ENCODE data around the gene CSTF3. TPM values are rescaled to one million over a fixed set of nuclear protein-coding genes. Genes with fewer than 3 reads are reported as not detected.

Gene CSTF3
- total and polyA plus RNA-seq, 2 of the 4 experiments (the other 2 are of a cell fraction), result 14.5 to 23.4 TPM

- Histone ChIP-seq H4K20me1 (ENCODE audit: insufficient read depth, low read length) (no peaks in the 10 kb centered on the region), H4K8ac (ENCODE audit: low read depth in 2 of 2, low read length in 2 of 2) (no peak overlapping the region), H3K14ac (replicated peaks; ENCODE audit: low read depth, low read length) (no peak overlapping the region), H4K91ac (ENCODE audit: insufficient read depth, low read depth, low read length) (no peak overlapping the region), H3K9me1 (ENCODE audit: insufficient read depth, low read length) (peaks cover 6% of the 10 kb centered on the region; the same call in 1 of the 2 replicates), H2AK9ac (replicated peaks; ENCODE audit: low read depth, low read length, poor library complexity) (no peak overlapping the region), H2AK5ac (ENCODE audit: low read depth, low read length) (no peak overlapping the region), H3K27ac (ENCODE audit: insufficient read depth, low read length) (no peak overlapping the region), H2BK20ac (ENCODE audit: low read depth, low read length) (no peak overlapping the region), H3K4me1 (ENCODE audit: control insufficient read depth, insufficient read depth, low read length) (no peaks in the 10 kb centered on the region), H3K23ac (ENCODE audit: low read depth, low read length) (no peak overlapping the region), H3K56ac (ENCODE audit: extremely low read depth, insufficient read depth, low read length) (no peak overlapping the region), H3K4me2 (ENCODE audit: low read depth, low read length) (no peak overlapping the region), H3K36me3 (ENCODE audit: control insufficient read depth, insufficient read depth, low read length) (peaks cover 5% of the 10 kb centered on the region), H3K4ac (ENCODE audit: low read depth, low read length) (no peak overlapping the region), H2AFZ (replicated peaks; ENCODE audit: low read length, poor library complexity) (no peak overlapping the region), H4K5ac (ENCODE audit: low read depth, low read length) (no peak overlapping the region), H3K27me3 (ENCODE audit: control insufficient read depth, insufficient read depth, low read length) (no peaks in the 10 kb centered on the region), H3K9me3 (ENCODE audit: control insufficient read depth, insufficient read depth, low read length) (no peaks in the 10 kb centered on the region), H2BK15ac (ENCODE audit: low read depth, low read length) (no peak overlapping the region), H3K9ac (ENCODE audit: low read depth, low read length) (no peak overlapping the region), H3K4me3 (ENCODE audit: insufficient read depth, low read depth, low read length) (no peak overlapping the region), H2BK5ac (ENCODE audit: low read depth, low read length, poor library complexity, severe bottlenecking) (no peak overlapping the region), H3K79me1 (ENCODE audit: low read depth in 1 of 2, low read length in 2 of 2) (peaks cover 0 to 15% of the 10 kb centered on the region in 2 experiments; a peak in 2 of 4 replicates), H3K18ac (ENCODE audit: low read depth, low read length) (no peak overlapping the region), H2BK120ac (ENCODE audit: low read depth, low read length) (no peak overlapping the region)
- WGBS, 2 experiments (ENCODE audit: extremely low coverage in 2 of 2, insufficient read length in 1 of 2), result no CpG with 5 or more reads among the region's 2 CpGs
- ChIA-PET CTCF (interaction anchor here (0.6 kb wide), 1 partner anchor 106 kb away, joined by 3 read pairs; no protein-coding TSS in a partner anchor), POLR2A (ENCODE audit: unreplicated experiment) (no interaction called here)
- TF ChIP-seq RAD21 (IDR thresholded peaks at IDR 0.05; ENCODE audit: low read length) (no peak), MAZ (IDR thresholded peaks at IDR 0.05; ENCODE audit: borderline replicate concordance, low read depth, low read length) (no peak), BHLHE40 (IDR thresholded peaks at IDR 0.05; ENCODE audit: low read depth, low read length) (no peak), RFX5 (IDR thresholded peaks at IDR 0.05; ENCODE audit: low read depth, low read length) (no peak), CEBPB (IDR thresholded peaks at IDR 0.05; ENCODE audit: low read depth, low read length) (no peak), FOS (IDR thresholded peaks at IDR 0.05; ENCODE audit: low read depth, low read length) (no peak), USF2 (IDR thresholded peaks at IDR 0.05; ENCODE audit: low read depth, low read length) (no peak), MAFK (IDR thresholded peaks at IDR 0.05; ENCODE audit: low read depth, low read length) (no peak), RCOR1 (IDR thresholded peaks at IDR 0.05; ENCODE audit: insufficient replicate concordance, low read length) (no peak), SMC3 (IDR thresholded peaks at IDR 0.05; ENCODE audit: low read depth, low read length) (no peak), POLR2A (IDR thresholded peaks at IDR 0.05; ENCODE audit: low read depth, low read length) (no peak), ELK1 (IDR thresholded peaks at IDR 0.05; ENCODE audit: borderline replicate concordance, low read depth, low read length) (no peak), CHD1 (IDR thresholded peaks at IDR 0.05; ENCODE audit: low read depth, low read length) (no peak), CTCF (conservative IDR thresholded peaks at IDR 0.05; ENCODE audit: low read depth, low read length) (no peak), MXI1 (IDR thresholded peaks at IDR 0.05; ENCODE audit: borderline replicate concordance, low read depth, low read length) (no peak), NFE2L2 (IDR thresholded peaks at IDR 0.05; ENCODE audit: low read depth, low read length) (no peak)
- ATAC-seq (ENCODE audit: low read depth), result no peak
- in situ Hi-C loops (cut with MboI; ENCODE audit: low sequenced_read_pairs) (loop anchor here (25.0 kb wide), 2 partner anchors 215 to 465 kb away; partner anchors contain the start of genes EIF3M and PRRG4), intact Hi-C loops (cut with micrococcal nuclease) (loop anchor here (5.0 kb wide), 1 partner anchor 155 kb away; no protein-coding TSS in a partner anchor), dilution Hi-C loops (cut with HindIII; ENCODE audit: low sequenced_read_pairs, unreplicated experiment) (no loop called here)
- DNase-seq, result no peak
- no TSS peak for BruUV-seq (replicated peaks)
These were observed 109.0 kb downstream of the CSTF3 start for GRCh38 chr11:33052231-33052630.
